ENCODE results near the gene MACROH2A1. TPM values are rescaled to one million over a fixed set of nuclear protein-coding genes. Genes with fewer than 3 reads are reported as not detected.
A peak's percentile ranks its signal among the peaks of the same experiment; 100 is the strongest.

MACROH2A1 gene
- total and polyA plus RNA-seq, 9 of the 15 experiments (the other 6 are each of a cell fraction or from before 2014, with no cell fraction given), result 44.9 to 289 (median 193) TPM

DNA sequence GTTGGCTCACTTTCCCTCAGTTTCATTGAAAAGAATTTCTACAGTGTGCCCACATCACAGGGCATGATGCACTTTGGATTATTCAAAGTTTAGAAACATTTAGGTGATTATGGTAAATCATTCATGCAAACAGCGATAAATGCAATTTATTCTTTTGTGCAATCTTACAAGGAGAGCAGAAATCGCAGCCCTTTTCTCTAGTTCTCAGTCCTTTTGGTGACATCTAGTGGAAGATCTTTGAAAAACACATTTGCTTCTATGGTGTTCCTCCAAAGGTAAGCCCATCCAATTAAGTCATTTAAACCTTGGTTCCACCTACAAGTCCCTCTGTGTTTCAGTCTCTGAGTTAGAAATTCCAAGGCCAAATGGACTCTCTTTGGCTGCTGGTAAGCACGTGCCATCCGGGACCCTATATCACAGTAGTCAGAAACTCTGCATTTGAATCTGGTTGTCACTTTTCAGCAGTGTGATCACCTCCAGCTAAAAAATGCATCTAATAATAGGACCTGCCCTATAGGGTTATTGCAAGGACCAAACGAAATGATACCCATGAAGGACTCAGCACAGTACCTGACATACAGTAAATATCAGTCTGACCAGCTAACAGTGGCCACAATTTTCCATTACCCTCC is 66.4 kb downstream of the MACROH2A1 start (continued):
- TF ChIP-seq, protein P1, sequence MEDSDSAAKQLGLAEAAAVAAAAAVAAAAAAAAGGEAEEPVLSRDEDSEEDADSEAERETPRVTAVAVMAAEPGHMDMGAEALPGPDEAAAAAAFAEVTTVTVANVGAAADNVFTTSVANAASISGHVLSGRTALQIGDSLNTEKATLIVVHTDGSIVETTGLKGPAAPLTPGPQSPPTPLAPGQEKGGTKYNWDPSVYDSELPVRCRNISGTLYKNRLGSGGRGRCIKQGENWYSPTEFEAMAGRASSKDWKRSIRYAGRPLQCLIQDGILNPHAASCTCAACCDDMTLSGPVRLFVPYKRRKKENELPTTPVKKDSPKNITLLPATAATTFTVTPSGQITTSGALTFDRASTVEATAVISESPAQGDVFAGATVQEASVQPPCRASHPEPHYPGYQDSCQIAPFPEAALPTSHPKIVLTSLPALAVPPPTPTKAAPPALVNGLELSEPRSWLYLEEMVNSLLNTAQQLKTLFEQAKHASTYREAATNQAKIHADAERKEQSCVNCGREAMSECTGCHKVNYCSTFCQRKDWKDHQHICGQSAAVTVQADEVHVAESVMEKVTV (CRISPR knock-in tag; IDR thresholded peaks at IDR 0.05), result 0 out of 2 replicates have a peak, but pooled peaks have one; percentile 39
- TF ChIP-seq RAD21 (CRISPR knock-in tag; conservative IDR thresholded peaks at IDR 0.05 in 1 of 2, IDR thresholded peaks at IDR 0.05 in 1 of 2), result peak; percentile 79 to 90
- no peak for TF ChIP-seq NEUROD1 (IDR thresholded peaks at IDR 0.05; ENCODE audit: borderline replicate concordance, low read depth, low read length, partially characterized antibody)
- TF ChIP-seq ZNF445 (CRISPR knock-in tag; IDR thresholded peaks at IDR 0.05; ENCODE audit: low read depth), result no peak

GRCh38 chr5:135331612-135332011 is 67.4 kb downstream of the MACROH2A1 start:
- POLR2A ChIA-PET, result no interaction called here
- in situ Hi-C loops (cut with MboI), result loop anchor here (5.0 to 10.0 kb wide), 2 partner anchors 74 to 317 kb away; no protein-coding TSS in a partner anchor
- intact Hi-C loops (cut with micrococcal nuclease), result loop anchor here (1.0 to 10.0 kb wide), 3 partner anchors 75 to 317 kb away; no protein-coding TSS in a partner anchor
- no peaks in the 10 kb centered on the region for H3K9me1 ChIP-seq (ENCODE audit: control insufficient read depth, insufficient read depth, low read length)
- no TSS peak for BruUV-seq (replicated peaks)
- ATAC-seq, result no peak
- no peaks in the 10 kb centered on the region for H3K79me2 ChIP-seq (ENCODE audit: control insufficient read depth, insufficient read depth, low read length)
- no peak for DNase-seq (ENCODE audit: extremely low read depth in 1 of 4, low spot score in 3 of 4)
- FAIRE-seq, result no peak
- 88% methylated on average over 3 of the region's 3 CpGs for WGBS (ENCODE audit: insufficient coverage, low coverage, missing lambda C conversion rate)
- peaks cover 51% of the 10 kb centered on the region for H3K36me3 ChIP-seq (ENCODE audit: control insufficient read depth, insufficient read depth, low read length)
- CTCF ChIA-PET (ENCODE audit: low intra/inter-chr PET ratio), result no interaction called here
- H3K9me3 ChIP-seq (replicated peaks; ENCODE audit: control insufficient read depth, insufficient read depth, low read depth, low read length), result no peaks in the 10 kb centered on the region
- H3K4me2 ChIP-seq (ENCODE audit: insufficient read depth, low read length), result no peak overlapping the region
- peaks cover 0 to 6% of the 10 kb centered on the region in 2 experiments; a peak in 2 of 5 replicates for H3K4me1 ChIP-seq (replicated peaks in 1 of 2; ENCODE audit: control insufficient read depth in 2 of 2, insufficient read depth in 2 of 2, low read length in 2 of 2)
- no peak overlapping the region for H3K4me3 ChIP-seq
- TF ChIP-seq ZFP36 (IDR thresholded peaks at IDR 0.05; ENCODE audit: low read depth, low read length, partially characterized antibody) (peak; percentile 73), RBM25 (IDR thresholded peaks at IDR 0.05; ENCODE audit: low read depth, low read length, severe bottlenecking) (peak; percentile 77), KDM1A (IDR thresholded peaks at IDR 0.05) (peak; percentile 24 to 41; a peak in 3 of 4 replicates), BCOR (IDR thresholded peaks at IDR 0.05) (peak; percentile 68), ZNF589 (CRISPR knock-in tag; IDR thresholded peaks at IDR 0.05; ENCODE audit: low read depth) (no peak)
- H3K27ac ChIP-seq (ENCODE audit: extremely low read depth, low read depth, low read length), result no peak overlapping the region
- H3K27me3 ChIP-seq (ENCODE audit: control insufficient read depth in 2 of 2, insufficient read depth in 2 of 2, low read length in 2 of 2), result no peaks in the 10 kb centered on the region
- H2AFZ ChIP-seq (ENCODE audit: low read depth, low read length), result no peak overlapping the region
- no peak overlapping the region for H3K9ac ChIP-seq (ENCODE audit: insufficient read depth in 1 of 2, low read depth in 2 of 2, low read length in 2 of 2)
- H4K20me1 ChIP-seq (replicated peaks; ENCODE audit: control insufficient read depth, insufficient read depth, low read length), result peaks cover 5% of the 10 kb centered on the region; the same call in 1 of the 2 replicates

All from K562 (cell line).